ENCODE results near the gene YJEFN3. TPM values are rescaled to one million over a fixed set of nuclear protein-coding genes. Genes with fewer than 3 reads are reported as not detected.
A peak's percentile ranks its signal among the peaks of the same experiment; 100 is the strongest.

YJEFN3 gene
- total RNA-seq, 2 donors from 2014 or later, result 7.3 to 12.6 TPM

DNA sequence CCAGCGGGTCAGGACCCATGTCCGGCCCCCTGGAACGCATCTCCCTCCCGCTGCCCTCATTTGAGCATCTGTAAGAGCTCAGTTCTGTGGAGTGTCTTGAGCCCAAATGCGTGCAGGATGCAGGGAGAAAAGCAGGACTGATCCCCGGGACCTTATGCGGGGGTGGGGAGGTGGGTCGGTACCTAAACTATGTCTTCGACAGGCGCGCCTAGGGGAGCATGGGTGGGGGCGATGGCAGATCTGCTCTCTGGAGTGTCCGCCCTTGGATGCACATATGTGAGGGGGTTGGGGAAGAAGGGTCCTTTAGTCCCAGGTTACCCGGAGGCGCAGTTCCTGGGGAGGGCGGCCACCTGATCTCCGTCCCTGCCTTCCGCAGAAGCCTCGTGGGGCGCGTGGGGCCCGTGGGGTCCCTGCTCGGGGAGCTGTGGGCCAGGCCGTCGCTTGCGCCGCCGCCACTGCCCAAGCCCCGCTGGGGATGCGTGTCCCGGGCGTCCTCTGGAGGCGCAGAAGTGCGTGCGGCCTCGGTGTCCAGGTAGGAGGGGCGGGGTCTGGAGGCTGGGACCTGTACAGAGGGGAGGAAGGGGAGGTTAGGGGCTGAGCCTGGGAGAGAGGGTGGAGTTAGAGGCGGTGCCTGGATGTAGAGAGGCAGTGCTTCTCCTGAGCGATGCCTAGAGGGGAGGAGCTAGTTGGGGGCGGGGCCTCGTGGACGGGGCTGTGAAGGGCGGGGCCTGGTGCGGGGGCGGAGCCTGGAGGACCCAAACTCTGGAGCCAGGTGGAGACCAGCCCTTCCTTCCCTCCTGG is 12.2 kb downstream of the YJEFN3 start:
- H3K4me1 Mint-ChIP-seq, result peaks cover 2% of the 10 kb centered on the region
- no peaks in the 10 kb centered on the region for H3K27me3 ChIP-seq (ENCODE audit: control insufficient read depth, insufficient read depth, low read length, poor library complexity, severe bottlenecking)
- TF ChIP-seq, protein P1, sequence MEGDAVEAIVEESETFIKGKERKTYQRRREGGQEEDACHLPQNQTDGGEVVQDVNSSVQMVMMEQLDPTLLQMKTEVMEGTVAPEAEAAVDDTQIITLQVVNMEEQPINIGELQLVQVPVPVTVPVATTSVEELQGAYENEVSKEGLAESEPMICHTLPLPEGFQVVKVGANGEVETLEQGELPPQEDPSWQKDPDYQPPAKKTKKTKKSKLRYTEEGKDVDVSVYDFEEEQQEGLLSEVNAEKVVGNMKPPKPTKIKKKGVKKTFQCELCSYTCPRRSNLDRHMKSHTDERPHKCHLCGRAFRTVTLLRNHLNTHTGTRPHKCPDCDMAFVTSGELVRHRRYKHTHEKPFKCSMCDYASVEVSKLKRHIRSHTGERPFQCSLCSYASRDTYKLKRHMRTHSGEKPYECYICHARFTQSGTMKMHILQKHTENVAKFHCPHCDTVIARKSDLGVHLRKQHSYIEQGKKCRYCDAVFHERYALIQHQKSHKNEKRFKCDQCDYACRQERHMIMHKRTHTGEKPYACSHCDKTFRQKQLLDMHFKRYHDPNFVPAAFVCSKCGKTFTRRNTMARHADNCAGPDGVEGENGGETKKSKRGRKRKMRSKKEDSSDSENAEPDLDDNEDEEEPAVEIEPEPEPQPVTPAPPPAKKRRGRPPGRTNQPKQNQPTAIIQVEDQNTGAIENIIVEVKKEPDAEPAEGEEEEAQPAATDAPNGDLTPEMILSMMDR (conservative IDR thresholded peaks at IDR 0.05), result no peak
- peak; percentile 97 for DNase-seq
- no peak overlapping the region for H3K27ac Mint-ChIP-seq
- WGBS, 2 experiments (ENCODE audit: insufficient coverage in 1 of 2, insufficient read length in 1 of 2), result 72 to 90% methylated on average over 26 to 45 of the region's 45 CpGs
- no peaks in the 10 kb centered on the region for H3K36me3 ChIP-seq (ENCODE audit: control insufficient read depth, insufficient read depth, low read length)
- H3K4me3 ChIP-seq (ENCODE audit: low read length), result no peak overlapping the region
- no peaks in the 10 kb centered on the region for H3K36me3 Mint-ChIP-seq (ENCODE audit: low read depth)
- no peaks in the 10 kb centered on the region for H3K4me1 ChIP-seq (ENCODE audit: control insufficient read depth, insufficient read depth, low read length)
- no peak overlapping the region for H3K9ac ChIP-seq (ENCODE audit: extremely low read depth, low read length, poor library complexity, severe bottlenecking)
- H3K27me3 Mint-ChIP-seq (ENCODE audit: insufficient read depth), result peaks cover 55% of the 10 kb centered on the region
- no peaks in the 10 kb centered on the region for H3K9me3 Mint-ChIP-seq
- no peaks in the 10 kb centered on the region for H3K9me3 ChIP-seq (ENCODE audit: control insufficient read depth, low read length)
- no peak overlapping the region for H3K27ac ChIP-seq (ENCODE audit: low read depth, low read length)
- H3K4me3 Mint-ChIP-seq, result peak overlapping the region; percentile 37

DNA sequence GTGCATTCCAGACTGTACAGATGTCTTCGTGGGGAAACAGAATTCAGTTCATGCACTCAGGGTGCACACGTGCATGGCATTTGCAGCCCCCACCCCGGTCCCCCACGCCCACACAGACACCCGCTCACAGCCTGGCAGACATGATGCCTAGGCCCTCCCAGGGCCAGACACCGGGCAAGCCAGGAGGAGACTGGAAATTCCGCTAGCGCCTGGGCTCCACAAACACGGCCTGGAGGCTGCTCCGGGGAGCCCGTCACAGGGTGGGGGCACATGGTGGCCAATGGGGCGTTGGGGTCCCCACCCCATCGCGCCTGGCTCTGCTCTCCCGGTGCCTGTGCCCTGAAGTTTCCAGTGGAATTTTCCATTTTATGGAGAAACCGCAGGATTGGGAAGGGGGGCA is 12.9 kb downstream of the YJEFN3 start:
- H3K9ac ChIP-seq (ENCODE audit: extremely low read depth, low read length, poor library complexity, severe bottlenecking), result no peak overlapping the region
- DNase-seq, result no peak
- H3K27me3 Mint-ChIP-seq (ENCODE audit: insufficient read depth), result peaks cover 49% of the 10 kb centered on the region

DNA sequence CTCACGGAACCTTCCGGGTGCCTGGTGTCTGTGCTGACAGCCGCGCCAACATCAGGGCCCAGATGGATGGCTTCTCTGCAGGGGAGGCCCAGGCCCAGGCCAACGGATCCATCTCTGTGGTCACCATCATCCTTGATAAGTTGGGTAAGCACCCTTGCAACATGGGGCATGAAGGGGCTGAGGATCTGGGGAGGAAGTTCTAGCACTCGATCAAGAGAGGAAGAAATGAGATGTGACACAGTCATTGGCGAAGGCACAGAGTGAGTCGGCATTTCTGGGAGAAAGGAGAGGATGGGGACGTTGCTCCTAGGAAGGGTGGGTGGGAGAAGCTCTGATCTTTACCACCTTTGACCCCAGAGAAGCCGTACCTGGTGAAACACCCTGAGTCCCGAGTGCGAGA is 13.8 kb downstream of the YJEFN3 start:
- Mint-ChIP-seq H3K27ac (no peak overlapping the region), H3K36me3 (ENCODE audit: low read depth) (no peaks in the 10 kb centered on the region), H3K4me1 (peaks cover 2% of the 10 kb centered on the region), H3K9me3 (no peaks in the 10 kb centered on the region), H3K4me3 (no peak overlapping the region), H3K27me3 (ENCODE audit: insufficient read depth) (peaks cover 40% of the 10 kb centered on the region)
- WGBS, 2 experiments (ENCODE audit: insufficient coverage in 1 of 2, insufficient read length in 1 of 2), result 95 to 97% methylated on average over 10 to 12 of the region's 12 CpGs
- no peak overlapping the region for H3K9ac ChIP-seq (ENCODE audit: extremely low read depth, low read length, poor library complexity, severe bottlenecking)
- no peak overlapping the region for H3K4me3 ChIP-seq (ENCODE audit: low read length)
- no peaks in the 10 kb centered on the region for H3K27me3 ChIP-seq (ENCODE audit: control insufficient read depth, insufficient read depth, low read length, poor library complexity, severe bottlenecking)
- H3K9me3 ChIP-seq (ENCODE audit: control insufficient read depth, low read length), result no peaks in the 10 kb centered on the region
- H3K4me1 ChIP-seq (ENCODE audit: control insufficient read depth, insufficient read depth, low read length), result no peaks in the 10 kb centered on the region
- no peak for DNase-seq
- TF ChIP-seq, protein P1 (conservative IDR thresholded peaks at IDR 0.05), result no peak
- no peak overlapping the region for H3K27ac ChIP-seq (ENCODE audit: low read depth, low read length)
- no peaks in the 10 kb centered on the region for H3K36me3 ChIP-seq (ENCODE audit: control insufficient read depth, insufficient read depth, low read length)

More for the DNA sequence above, 12.9 kb downstream of the YJEFN3 start:
- Histone ChIP-seq H3K4me1 (ENCODE audit: control insufficient read depth, insufficient read depth, low read length) (no peaks in the 10 kb centered on the region), H3K27me3 (ENCODE audit: control insufficient read depth, insufficient read depth, low read length, poor library complexity, severe bottlenecking) (no peaks in the 10 kb centered on the region), H3K27ac (ENCODE audit: low read depth, low read length) (no peak overlapping the region), H3K4me3 (ENCODE audit: low read length) (no peak overlapping the region), H3K36me3 (ENCODE audit: control insufficient read depth, insufficient read depth, low read length) (no peaks in the 10 kb centered on the region), H3K9me3 (ENCODE audit: control insufficient read depth, low read length) (no peaks in the 10 kb centered on the region)
- TF ChIP-seq, protein P1 (conservative IDR thresholded peaks at IDR 0.05), result no peak
- peaks cover 2% of the 10 kb centered on the region for H3K4me1 Mint-ChIP-seq
- H3K36me3 Mint-ChIP-seq (ENCODE audit: low read depth), result no peaks in the 10 kb centered on the region
- H3K9me3 Mint-ChIP-seq, result no peaks in the 10 kb centered on the region
- WGBS, 2 experiments (ENCODE audit: insufficient coverage in 1 of 2, insufficient read length in 1 of 2), result 93 to 94% methylated on average over 15 to 16 of the region's 16 CpGs
- H3K27ac Mint-ChIP-seq, result no peak overlapping the region
- no peak overlapping the region for H3K4me3 Mint-ChIP-seq

All from endodermal cell (in vitro differentiated cells).